Measurements from ENCODE around the gene EPB41L1. TPM values are rescaled to one million over a fixed set of nuclear protein-coding genes. Genes with fewer than 3 reads are reported as not detected.

The EPB41L1 gene
- 9.8 and 14.1 TPM in 2 replicates for total RNA-seq (ENCODE audit: low replicate concordance)

DNA sequence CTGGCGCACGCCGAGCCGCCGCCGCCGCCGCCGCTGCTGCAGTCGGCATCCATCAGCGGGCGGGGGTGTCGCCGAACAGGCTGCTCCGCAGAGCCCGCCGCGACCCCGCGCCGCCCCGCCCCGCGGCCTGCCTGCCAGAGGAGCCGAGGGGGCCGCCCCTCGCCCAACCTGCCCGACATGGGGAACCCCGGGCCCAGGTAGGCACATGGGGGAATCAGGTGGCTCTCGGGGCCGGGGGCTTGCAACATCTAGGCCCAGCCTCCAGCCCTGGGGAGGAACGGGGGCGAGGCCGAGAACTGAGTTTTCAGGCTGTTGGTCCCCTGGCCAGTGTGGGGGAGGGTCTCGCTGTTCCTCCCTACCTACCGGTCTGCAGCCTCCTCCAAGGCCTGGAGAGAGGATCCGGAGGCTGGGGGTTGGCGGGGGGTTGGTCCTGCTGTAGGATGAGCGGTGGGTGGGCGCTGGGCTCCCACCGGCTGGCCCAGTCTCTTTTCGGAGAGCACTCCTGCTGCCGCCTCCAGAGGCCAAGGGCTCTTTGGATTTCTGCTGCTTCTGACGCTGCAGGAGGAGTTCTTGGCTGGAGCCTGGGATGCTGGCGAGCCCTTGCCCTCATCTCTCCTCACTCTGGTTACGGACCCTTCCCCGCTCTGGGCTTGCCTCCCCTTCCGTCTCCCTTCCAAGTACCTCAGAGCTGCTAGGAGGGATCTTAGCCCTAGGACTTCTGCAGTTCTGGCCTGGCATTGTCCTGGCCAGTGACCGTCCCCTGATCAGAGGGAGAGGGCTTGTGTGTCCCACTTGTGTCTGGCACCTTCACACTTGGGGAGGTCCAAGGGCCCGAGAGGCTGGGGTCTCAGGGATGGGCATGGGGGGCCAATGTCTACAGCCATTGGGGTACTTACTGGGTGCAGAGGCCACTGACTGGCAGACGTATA is at the start of gene EPB41L1:
TSS of gene EPB41L1 (plus strand) at position 41 of the 929 bp plus-strand sequence. CDS start 19,038 bp downstream, outside the sequence.

DNA sequence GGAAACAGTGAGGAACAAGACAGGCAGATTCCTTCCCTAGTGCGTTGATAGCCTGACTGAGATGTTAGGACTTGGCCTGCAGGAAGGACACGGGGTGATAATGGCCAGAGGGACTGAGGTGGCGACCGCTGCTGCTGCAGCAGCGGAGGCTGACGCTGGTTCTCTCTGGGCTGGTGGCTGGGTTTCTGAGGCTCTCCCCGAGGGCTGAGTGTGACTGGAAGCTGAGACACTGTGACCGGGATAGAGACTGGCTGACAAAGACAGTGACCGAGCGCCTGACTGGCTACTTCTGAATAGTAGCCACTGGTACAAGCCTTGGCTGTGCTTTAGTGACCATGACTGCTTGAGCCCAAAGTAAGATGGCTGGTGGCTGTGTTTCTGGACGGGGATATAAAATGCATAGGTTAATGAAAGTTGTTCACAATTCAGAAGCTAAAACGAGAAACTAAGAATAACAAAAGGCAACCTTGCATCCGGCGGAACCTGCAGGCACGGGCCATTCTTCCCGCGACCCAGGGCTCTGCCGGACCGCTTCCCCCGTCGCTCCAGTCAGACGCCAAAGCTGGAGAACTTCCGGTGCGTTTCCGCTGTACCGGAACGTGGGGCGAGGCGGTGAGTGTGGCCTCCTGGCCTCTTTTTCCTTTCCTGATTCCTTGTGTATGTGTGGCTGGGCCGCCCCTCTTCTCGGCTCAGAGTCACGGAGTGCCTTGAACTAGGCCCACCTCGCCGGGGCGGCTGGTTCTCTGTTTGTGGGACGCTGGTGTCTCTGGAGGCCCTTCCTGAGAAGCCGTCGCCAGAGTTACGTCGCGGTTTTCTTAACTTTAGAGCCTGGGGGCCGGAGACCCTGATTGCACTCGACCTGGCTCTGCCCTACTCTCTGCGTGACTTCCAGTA is 81.6 kb downstream of the EPB41L1 start, which contains the start of gene AAR2:
TSS of gene AAR2 (plus strand) at position 587 of the 894 bp plus-strand sequence. CDS start 3,391 bp downstream, outside the sequence.

Other genes with a start within 250 kb of the EPB41L1 start
- gene SCAND1, start 200.2 kb upstream of the EPB41L1 start, total RNA-seq (ENCODE audit: low replicate concordance) = 8.1 and 46.1 TPM in 2 replicates
- gene CNBD2, start 186.2 kb upstream of the EPB41L1 start, total RNA-seq (ENCODE audit: low replicate concordance) = 1.1 and 1.7 TPM in 2 replicates
- 8.7 and 21.9 TPM in 2 replicates for gene AAR2, start 81.7 kb downstream of the EPB41L1 start, total RNA-seq (ENCODE audit: low replicate concordance)
- gene DLGAP4, start 151.6 kb downstream of the EPB41L1 start, total RNA-seq (ENCODE audit: low replicate concordance) = 9.4 and 11.4 TPM in 2 replicates